Cardiac atrium fibroblast (primary cell): ENCODE measurements around the gene MORN3. TPM values are rescaled to one million over a fixed set of nuclear protein-coding genes. Genes with fewer than 3 reads are reported as not detected.

Source experiments
- total RNA-seq: library from RNA; depleted of rRNA; stranded (reverse); fragments of >200 nt; gene quantifications from 2 replicates; pipeline ENCODE4 v1.2.3, GENCODE V29; 2015

The MORN3 gene
- total RNA-seq, result 0.90 TPM in 1 of 2 replicates, not detected in the other

GRCh38 chr12:121669521-121669900 lies at the start of gene MORN3:
Gene MORN3, minus strand, starts transcription at chr12:121669654. Its CDS starts 171 bp downstream, at chr12:121669483.

GRCh38 chr12:121712461-121713256 lies 43.2 kb upstream of the MORN3 start, which contains the start of gene TMEM120B:
Gene TMEM120B, plus strand, starts transcription at chr12:121712752. Its CDS starts 144 bp downstream, at chr12:121712896.

GRCh38 chr12:121626087-121626852 lies 43.2 kb downstream of the MORN3 start, which contains the start of gene ORAI1:
Gene ORAI1, plus strand, starts transcription at chr12:121626530.

Other genes starting within 250 kb of the MORN3 start
- 19.0 and 27.1 TPM in 2 replicates for gene KDM2B, start 88.6 kb downstream of the MORN3 start, total RNA-seq
- 5.0 and 9.2 TPM in 2 replicates for gene ORAI1, start 43.1 kb downstream of the MORN3 start, total RNA-seq
- 7.8 and 13.2 TPM in 2 replicates for gene TMEM120B, start 43.1 kb upstream of the MORN3 start, total RNA-seq
- 0.97 and 3.1 TPM in 2 replicates for gene RHOF, start 124.0 kb upstream of the MORN3 start, total RNA-seq
- gene SETD1B, start 134.4 kb upstream of the MORN3 start, total RNA-seq, result 3.1 and 4.7 TPM in 2 replicates
- 11.4 and 17.8 TPM in 2 replicates for gene HPD, start 189.2 kb upstream of the MORN3 start, total RNA-seq
- gene PSMD9, start 219.1 kb upstream of the MORN3 start, total RNA-seq, result 90.4 and 107 TPM in 2 replicates
- 1.6 and 2.6 TPM in 2 replicates for gene CFAP251, start 248.9 kb upstream of the MORN3 start, total RNA-seq